Fibroblast of lung (primary cell): ENCODE results near the gene PCGF3. TPM values are rescaled to one million over a fixed set of nuclear protein-coding genes. Genes with fewer than 3 reads are reported as not detected.
"Not testable (repeated sequence)": the region's sequence is repeated elsewhere in the genome, so short reads cannot be mapped to it uniquely, and the experiment has no call there.

ENCODE experiments used
- DNase-seq, 2 donors: peaks; one replicate each; pipeline versions ENCODE4 v3.0.0 to v3.0.0-alpha.2; 2010; ENCODE audit warnings: low read depth in 2 of 2
- H2AFZ ChIP-seq: 2 replicates; pipeline ENCODE4 v1.5.1; 2012; ENCODE audit warnings: low read length, control low read depth, inconsistent platforms
- H3K27ac ChIP-seq: 2 replicates; pipeline ENCODE4 v1.5.1; 2011; ENCODE audit warnings: low read length, control low read depth; ENCODE audit not compliant: insufficient read depth
- H3K27me3 ChIP-seq: 2 replicates; pipeline ENCODE4 v1.5.1; 2011; ENCODE audit warnings: mild to moderate bottlenecking, low read length; ENCODE audit not compliant: control insufficient read depth, insufficient read depth
- H3K36me3 ChIP-seq: 2 replicates; pipeline ENCODE4 v1.5.1; 2011; ENCODE audit warnings: low read length; ENCODE audit not compliant: control insufficient read depth, insufficient read depth
- H3K4me1 ChIP-seq: 2 replicates; pipeline ENCODE4 v1.5.1; 2011; ENCODE audit warnings: low read length; ENCODE audit not compliant: control insufficient read depth, insufficient read depth; ENCODE audit errors: extremely low read depth
- H3K4me2 ChIP-seq: 2 replicates; pipeline ENCODE4 v1.5.1; 2011; ENCODE audit warnings: low read length, control low read depth; ENCODE audit not compliant: insufficient read depth; ENCODE audit errors: extremely low read depth
- H3K4me3 ChIP-seq, 4 experiments: fragments of 200-600 bp in 1 of 4; sonication (generic) in 1 of 4; replicated peaks in 1 of 4; 2 replicates each; pipeline ENCODE4 v1.5.1; 2011 to 2016; ENCODE audit warnings: low read length in 4 of 4, low read depth in 3 of 4, mild to moderate bottlenecking in 3 of 4, control low read depth in 2 of 4, inconsistent platforms in 1 of 4, mixed read lengths in 1 of 4; ENCODE audit not compliant: insufficient read depth in 1 of 4; ENCODE audit errors: control extremely low read depth in 1 of 4
- H3K79me2 ChIP-seq: 2 replicates; pipeline ENCODE4 v1.5.1; 2012; ENCODE audit warnings: mild to moderate bottlenecking, low read length, inconsistent platforms; ENCODE audit not compliant: control insufficient read depth, insufficient read depth
- H3K9ac ChIP-seq: 2 replicates; pipeline ENCODE4 v1.5.1; 2011; ENCODE audit warnings: mild to moderate bottlenecking, low read length, control low read depth; ENCODE audit not compliant: insufficient read depth
- H3K9me3 ChIP-seq: 2 replicates; pipeline ENCODE4 v1.5.1; 2012; ENCODE audit warnings: low read depth, low read length; ENCODE audit not compliant: control insufficient read depth, insufficient read depth
- H4K20me1 ChIP-seq: 2 replicates; pipeline ENCODE4 v1.5.1; 2011; ENCODE audit warnings: low read length; ENCODE audit not compliant: control insufficient read depth, insufficient read depth; ENCODE audit errors: extremely low read depth
- CTCF ChIP-seq, 2 donors: IDR thresholded peaks in 1 of 2; conservative IDR thresholded peaks in 1 of 2; 1 replicate in 1 of 2; 2 replicates in 1 of 2; pipeline ENCODE4 v1.5.1; 2011 to 2012; ENCODE audit warnings: low read length in 2 of 2, control low read depth in 1 of 2, inconsistent platforms in 1 of 2, low read depth in 1 of 2, mild to moderate bottlenecking in 1 of 2
- EZH2 ChIP-seq: IDR thresholded peaks from 2 replicates; pipeline ENCODE4 v1.5.1; 2012; ENCODE audit warnings: low read length, control low read depth, mild to moderate bottlenecking; ENCODE audit errors: missing control alignments
- polyA plus RNA-seq, 2 donors: library from polyadenylated mRNA; depleted of rRNA in 1 of 2; stranded (reverse) in 1 of 2; unstranded in 1 of 2; fragments of >200 nt; gene quantifications; 2 replicates each; pipeline ENCODE4 v1.2.1, GENCODE V29; 2011 to 2012; ENCODE audit warnings: missing spikeins in 1 of 2
- total RNA-seq: library from RNA; depleted of rRNA; stranded (reverse); fragments of >200 nt; gene quantifications from 2 replicates; pipeline ENCODE4 v1.2.1, GENCODE V29; 2014

PCGF3 gene
- total and polyA plus RNA-seq, 2 donors (not counting 1 experiment from before 2014, with no cell fraction given), result 24.8 to 27.1 TPM

- H3K27ac ChIP-seq, result no peak overlapping the region
- TF ChIP-seq CTCF (conservative IDR thresholded peaks at IDR 0.05 in 1 of 2, IDR thresholded peaks at IDR 0.05 in 1 of 2; ENCODE audit: low read depth in 1 of 2, low read length in 2 of 2) (no peak), EZH2 (no peak)
- no peaks in the 10 kb centered on the region for H3K4me1 ChIP-seq
- no peaks in the 10 kb centered on the region for H3K36me3 ChIP-seq
- no peak overlapping the region for H3K4me2 ChIP-seq
- H3K9ac ChIP-seq, result no peak overlapping the region
- H3K79me2 ChIP-seq, result no peaks in the 10 kb centered on the region
- no peak overlapping the region for H3K4me3 ChIP-seq
- H2AFZ ChIP-seq, result no peak overlapping the region
- H3K9me3 ChIP-seq, result no peaks in the 10 kb centered on the region
- no peak for DNase-seq
- H3K27me3 ChIP-seq, result peaks cover 9% of the 10 kb centered on the region
- no peaks in the 10 kb centered on the region for H4K20me1 ChIP-seq
Measured at GRCh38 chr4:801436-802124, 95.9 kb downstream of the PCGF3 start.

DNA sequence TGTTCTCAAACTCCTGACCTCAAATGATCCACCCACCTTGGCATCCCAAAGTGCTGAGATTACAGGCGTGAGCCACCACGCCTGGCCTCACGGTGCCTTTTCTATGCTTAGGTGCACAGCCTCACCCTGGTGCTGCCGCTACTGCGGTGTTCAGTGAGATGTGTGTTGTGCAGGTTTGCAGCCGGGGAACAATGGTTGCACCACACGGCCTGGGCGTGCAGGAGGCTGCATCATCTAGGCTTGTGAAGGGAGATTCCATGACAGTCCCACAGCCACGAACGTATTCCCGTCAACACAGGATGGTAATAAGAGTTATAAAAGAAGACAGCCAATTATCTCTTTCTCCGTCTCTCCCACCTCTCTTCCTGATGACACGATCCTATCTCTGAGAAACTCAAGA lies 98.3 kb downstream of the PCGF3 start:
- Histone ChIP-seq H4K20me1 (no peaks in the 10 kb centered on the region), H3K79me2 (no peaks in the 10 kb centered on the region), H3K4me3 (no peak overlapping the region), H2AFZ (no peak overlapping the region), H3K9me3 (no peaks in the 10 kb centered on the region), H3K27ac (no peak overlapping the region), H3K4me2 (no peak overlapping the region), H3K27me3 (peaks cover 3% of the 10 kb centered on the region), H3K4me1 (no peaks in the 10 kb centered on the region), H3K36me3 (no peaks in the 10 kb centered on the region), H3K9ac (no peak overlapping the region)
- no peak for TF ChIP-seq EZH2
- no peak for TF ChIP-seq CTCF (conservative IDR thresholded peaks at IDR 0.05 in 1 of 2, IDR thresholded peaks at IDR 0.05 in 1 of 2; ENCODE audit: low read depth in 1 of 2, low read length in 2 of 2)
- DNase-seq, result no peak

DNA sequence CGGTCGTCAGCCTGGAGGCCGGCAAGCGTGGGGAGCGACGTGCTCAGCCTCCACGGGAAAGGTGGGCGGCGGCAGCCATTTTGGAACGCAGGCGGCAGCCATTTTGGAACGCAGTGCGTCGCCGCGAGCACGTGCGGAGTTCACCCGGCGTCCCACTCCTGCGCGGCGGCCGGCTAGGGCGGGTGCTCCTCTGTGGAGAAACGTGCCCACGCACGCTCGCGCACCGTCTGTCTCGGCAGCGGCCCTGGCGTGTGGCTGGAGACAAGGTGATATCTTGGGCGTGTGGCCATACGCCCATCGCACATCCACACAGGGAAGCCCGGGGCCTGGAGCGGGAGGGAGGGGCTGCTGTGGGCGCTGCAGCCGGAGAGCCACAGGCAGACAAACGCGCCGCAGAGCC lies 99.2 kb downstream of the PCGF3 start:
- no peak overlapping the region for H3K4me3 ChIP-seq
- H3K4me2 ChIP-seq, result no peak overlapping the region
- TF ChIP-seq CTCF (conservative IDR thresholded peaks at IDR 0.05 in 1 of 2, IDR thresholded peaks at IDR 0.05 in 1 of 2; ENCODE audit: low read depth in 1 of 2, low read length in 2 of 2), result no peak
- TF ChIP-seq EZH2, result no peak
- no peaks in the 10 kb centered on the region for H3K79me2 ChIP-seq
- peaks cover 3% of the 10 kb centered on the region for H3K27me3 ChIP-seq
- H3K9ac ChIP-seq, result no peak overlapping the region
- H3K4me1 ChIP-seq, result no peaks in the 10 kb centered on the region
- H2AFZ ChIP-seq, result no peak overlapping the region
- H3K27ac ChIP-seq, result no peak overlapping the region
- H4K20me1 ChIP-seq, result no peaks in the 10 kb centered on the region
- no peak for DNase-seq
- H3K9me3 ChIP-seq, result no peaks in the 10 kb centered on the region
- H3K36me3 ChIP-seq, result no peaks in the 10 kb centered on the region

DNA sequence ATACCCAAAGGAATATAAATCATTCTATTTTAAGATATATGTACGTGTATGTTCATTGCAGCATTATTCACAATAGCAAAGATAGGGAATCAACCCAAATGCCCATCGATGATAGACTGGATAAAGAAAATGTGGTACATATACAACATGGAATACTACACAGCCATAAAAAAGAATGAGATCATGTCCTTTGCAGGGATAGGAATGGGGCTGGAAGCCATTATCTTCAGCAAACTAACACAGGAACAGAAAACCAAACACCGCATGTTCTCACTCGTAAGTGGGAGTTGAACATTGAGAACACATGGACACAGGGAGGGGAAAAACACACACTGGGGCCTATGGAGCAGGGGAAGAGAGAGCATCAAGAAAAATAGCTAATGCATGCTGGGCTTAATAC lies 101.3 kb downstream of the PCGF3 start:
- not testable (repeated sequence) for H3K4me2 ChIP-seq, H3K9me3 ChIP-seq, H3K27me3 ChIP-seq, H2AFZ ChIP-seq, H4K20me1 ChIP-seq, H3K9ac ChIP-seq, H3K27ac ChIP-seq, DNase-seq, H3K4me1 ChIP-seq, H3K36me3 ChIP-seq, H3K4me3 ChIP-seq, H3K79me2 ChIP-seq
